ENCODE results near the gene TBXA2R.

- TF ChIP-seq POLR2A (IDR thresholded peaks at IDR 0.05; ENCODE audit: low read depth, low read length) (no peak; the same call in 1 of the 2 replicates), SPI1 (IDR thresholded peaks at IDR 0.05; ENCODE audit: low read depth, low read length) (no peak), POLR2AphosphoS5 (IDR thresholded peaks at IDR 0.05; ENCODE audit: low read depth, low read length) (no peak), TAF1 (IDR thresholded peaks at IDR 0.05; ENCODE audit: low read depth, low read length) (no peak)
Observed at GRCh38 chr19:3620145-3620816, 13.6 kb upstream of the TBXA2R start.
